ENCODE data around the gene OBP2A. TPM values are rescaled to one million over a fixed set of nuclear protein-coding genes. Genes with fewer than 3 reads are reported as not detected.

Gene OBP2A
- total RNA-seq, 1 experiment from 2014 or later: not detected

DNA sequence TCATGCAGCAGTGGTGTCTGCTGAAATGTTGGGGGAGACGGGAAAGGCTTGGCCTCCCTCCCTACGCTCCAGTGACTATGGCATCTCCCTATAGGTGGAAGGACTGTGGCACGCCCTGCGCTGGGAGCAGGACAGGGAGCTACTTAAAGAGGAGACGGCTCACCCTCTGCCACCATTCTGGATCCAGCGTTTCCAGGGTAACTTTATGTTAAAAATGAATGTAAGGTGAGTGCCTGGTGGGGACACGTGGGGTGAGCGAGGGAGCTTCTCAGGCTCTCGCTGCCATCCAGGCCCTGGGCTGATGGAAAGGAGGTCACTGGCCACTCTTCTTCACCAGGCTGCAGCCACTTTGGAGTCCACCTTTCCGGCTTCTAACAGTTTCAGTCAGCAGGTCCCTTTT is 31.3 kb downstream of the OBP2A start:
- H2AK5ac ChIP-seq (ENCODE audit: insufficient read length, low read length): no peak overlapping the region
- no CpG with 5 or more reads among the region's 10 CpGs for WGBS (ENCODE audit: extremely low coverage, insufficient read length, low lambda C conversion rate)
- no peak overlapping the region for H3K56ac ChIP-seq (ENCODE audit: insufficient read length, low read depth, low read length)
- H3K27me3 ChIP-seq (ENCODE audit: insufficient read depth, low read length): no peaks in the 10 kb centered on the region
- H3K14ac ChIP-seq (ENCODE audit: insufficient read depth, low read length): no peak overlapping the region
- H2BK20ac ChIP-seq (ENCODE audit: low read depth, low read length, poor library complexity, severe bottlenecking): no peak overlapping the region
- no peak overlapping the region for H4K5ac ChIP-seq (ENCODE audit: insufficient read length, low read depth, low read length)
- no peak overlapping the region for H3K4me2 ChIP-seq (ENCODE audit: insufficient read depth, insufficient read length, low read length)
- Mint-ChIP-seq H3K4me3 (no peak overlapping the region), H3K36me3 (ENCODE audit: insufficient read depth in 1 of 3, low read depth in 3 of 3) (peaks cover 0 to 3% (median 0%) of the 10 kb centered on the region in 3 experiments; a peak in 1 of 7 replicates), H3K4me1 (peaks cover 0 to 2% of the 10 kb centered on the region in 2 experiments; a peak in 2 of 4 replicates), H3K9me3 (peaks cover 6 to 9% of the 10 kb centered on the region in 2 experiments; a peak in 4 of 5 replicates), H3K27me3 (ENCODE audit: low read depth) (peaks cover 15% of the 10 kb centered on the region), H3K27ac (no peak overlapping the region)
- H3K27ac ChIP-seq (ENCODE audit: insufficient read length, low read depth, low read length): no peak overlapping the region
- H3K23me2 ChIP-seq (ENCODE audit: insufficient read length, low read depth, low read length, poor library complexity, severe bottlenecking): no peaks in the 10 kb centered on the region
- no peak for DNase-seq
- no peaks in the 10 kb centered on the region for H3K9me3 ChIP-seq (ENCODE audit: control insufficient read depth, low read depth, low read length)
- H4K8ac ChIP-seq (replicated peaks; ENCODE audit: insufficient read length, low read depth, low read length): no peak overlapping the region
- H2BK5ac ChIP-seq (ENCODE audit: insufficient read length, low read length): no peak overlapping the region
- H3K18ac ChIP-seq (ENCODE audit: insufficient read length, low read depth, low read length): no peak overlapping the region
- H3K23ac ChIP-seq (ENCODE audit: insufficient read length, low read depth, low read length): no peak overlapping the region
- H4K91ac ChIP-seq (ENCODE audit: insufficient read length, low read depth, low read length): no peak overlapping the region
- H3K79me1 ChIP-seq (ENCODE audit: insufficient read depth, low read depth, low read length, poor library complexity, severe bottlenecking): no peaks in the 10 kb centered on the region
- H3K9ac ChIP-seq (ENCODE audit: extremely low read depth, insufficient read length, low read length): no peak overlapping the region
- no peak overlapping the region for H2BK15ac ChIP-seq (ENCODE audit: low read depth, low read length)
- no peak overlapping the region for H3K4ac ChIP-seq (ENCODE audit: low read depth, low read length)
- H3K4me1 ChIP-seq (ENCODE audit: insufficient read depth, low read length): no peaks in the 10 kb centered on the region
- H2BK12ac ChIP-seq (ENCODE audit: insufficient read length, low read depth, low read length): no peak overlapping the region
- H3K79me2 ChIP-seq (ENCODE audit: insufficient read depth, low read length): no peaks in the 10 kb centered on the region
- no peak overlapping the region for H3T11ph ChIP-seq (ENCODE audit: low read length)
- H2AFZ ChIP-seq (ENCODE audit: low read length): no peak overlapping the region
- no peaks in the 10 kb centered on the region for H4K20me1 ChIP-seq (ENCODE audit: control insufficient read depth, insufficient read depth, insufficient read length)
- TF ChIP-seq, protein P1, sequence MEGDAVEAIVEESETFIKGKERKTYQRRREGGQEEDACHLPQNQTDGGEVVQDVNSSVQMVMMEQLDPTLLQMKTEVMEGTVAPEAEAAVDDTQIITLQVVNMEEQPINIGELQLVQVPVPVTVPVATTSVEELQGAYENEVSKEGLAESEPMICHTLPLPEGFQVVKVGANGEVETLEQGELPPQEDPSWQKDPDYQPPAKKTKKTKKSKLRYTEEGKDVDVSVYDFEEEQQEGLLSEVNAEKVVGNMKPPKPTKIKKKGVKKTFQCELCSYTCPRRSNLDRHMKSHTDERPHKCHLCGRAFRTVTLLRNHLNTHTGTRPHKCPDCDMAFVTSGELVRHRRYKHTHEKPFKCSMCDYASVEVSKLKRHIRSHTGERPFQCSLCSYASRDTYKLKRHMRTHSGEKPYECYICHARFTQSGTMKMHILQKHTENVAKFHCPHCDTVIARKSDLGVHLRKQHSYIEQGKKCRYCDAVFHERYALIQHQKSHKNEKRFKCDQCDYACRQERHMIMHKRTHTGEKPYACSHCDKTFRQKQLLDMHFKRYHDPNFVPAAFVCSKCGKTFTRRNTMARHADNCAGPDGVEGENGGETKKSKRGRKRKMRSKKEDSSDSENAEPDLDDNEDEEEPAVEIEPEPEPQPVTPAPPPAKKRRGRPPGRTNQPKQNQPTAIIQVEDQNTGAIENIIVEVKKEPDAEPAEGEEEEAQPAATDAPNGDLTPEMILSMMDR (conservative IDR thresholded peaks at IDR 0.05): no peak
- H2BK120ac ChIP-seq (ENCODE audit: low read depth, low read length, poor library complexity, severe bottlenecking): no peak overlapping the region
